OCI-LY1 (cell line): Measurements from ENCODE around the gene SRSF8.

Experiments used
- CTCF ChIP-seq: fragments of 200-600 bp; sonication (generic), shearing (Covaris generic); IDR thresholded peaks from 2 replicates; pipeline ENCODE4 v1.5.1; 2017; ENCODE audit warnings: mild to moderate bottlenecking, antibody characterized with exemption, low read length, moderate library complexity, mixed read lengths
- EZH2 ChIP-seq: fragments of 200-600 bp; sonication (generic), shearing (Covaris generic); IDR thresholded peaks from 2 replicates; pipeline ENCODE4 v1.8.0; 2017; ENCODE audit warnings: borderline replicate concordance, mixed run types, mild to moderate bottlenecking, antibody characterized with exemption, low read length, moderate library complexity, mixed read lengths

DNA sequence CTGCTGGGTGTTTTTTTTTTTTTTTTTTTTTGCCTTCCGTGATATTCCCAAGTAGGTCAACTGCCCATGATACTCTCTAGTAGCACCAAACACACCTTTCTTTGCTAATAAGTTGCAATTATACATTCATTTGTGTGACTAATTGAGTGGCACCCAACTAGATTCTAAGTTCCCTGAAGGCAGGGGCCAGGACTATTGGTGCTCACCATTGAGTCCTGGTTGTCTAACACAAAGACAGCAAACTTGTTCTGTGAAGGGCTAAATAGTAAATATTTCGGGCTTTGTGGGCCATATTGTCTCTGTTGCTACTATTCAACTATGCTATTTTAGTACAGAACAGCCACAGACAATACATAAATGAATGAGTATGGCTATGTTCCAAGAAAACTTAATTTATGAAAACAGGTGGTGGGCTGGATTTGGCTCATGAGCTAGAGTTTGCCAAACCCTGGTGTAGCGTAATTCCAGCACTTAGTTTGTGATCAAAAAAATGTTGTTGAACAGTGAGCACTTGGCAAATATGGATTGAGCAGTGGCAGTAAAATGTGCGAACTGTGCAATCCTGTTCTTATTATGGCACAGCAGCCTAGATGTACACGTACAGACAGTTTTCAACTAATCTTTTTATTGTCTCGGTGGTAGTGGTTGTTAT, 34.3 kb downstream of the SRSF8 start:
- TF ChIP-seq CTCF: no peak
- no peak for TF ChIP-seq EZH2
